IMR-90 (cell line): Measurements from ENCODE around the gene ARFGEF3. TPM values are rescaled to one million over a fixed set of nuclear protein-coding genes. Genes with fewer than 3 reads are reported as not detected.

Source experiments
- ATAC-seq: fragments of 200-7000 bp; cut with Tn5 transposase; 2 replicates; pipeline ENCODE4 v1.9.1; 2020; ENCODE audit warnings: low read depth, mild to moderate bottlenecking, moderate library complexity
- BruUV-seq: library from RNA; stranded (reverse); fragments of 400-500 nt; replicated peaks from 2 replicates; lab custom pipeline; 2021; lab: Mats Ljungman, UMichigan
- CTCF ChIA-PET: fragments of 300-600 bp; formaldehyde crosslinking; extraction: SDS; loops from one replicate; lab custom pipeline; 2021; ENCODE audit warnings: antibody characterized with exemption; lab: Yijun Ruan, JAX
- POLR2A ChIA-PET: fragments of 300-600 bp; sonication (Branson Sonifier 250); formaldehyde crosslinking; loops from one replicate; lab custom pipeline; 2022; ENCODE audit warnings: antibody characterized with exemption; ENCODE audit not compliant: unreplicated experiment; lab: Charles Lee
- DNase-seq: peaks from one replicate; pipeline ENCODE4 v3.0.0; 2013
- H2AFZ ChIP-seq: replicated peaks from 2 replicates; pipeline ENCODE3; 2013; ENCODE audit warnings: low read length, mild to moderate bottlenecking; ENCODE audit not compliant: poor library complexity
- H2AK5ac ChIP-seq: 2 replicates; pipeline ENCODE4 v1.6.1; 2013; ENCODE audit warnings: low read depth, low read length, inconsistent platforms
- H2AK9ac ChIP-seq: replicated peaks from 2 replicates; pipeline ENCODE3; 2013; ENCODE audit warnings: mild to moderate bottlenecking, low read depth, low read length, moderate library complexity; ENCODE audit not compliant: poor library complexity
- H2BK120ac ChIP-seq: 2 replicates; pipeline ENCODE4 v1.6.1; 2013; ENCODE audit warnings: low read depth, low read length, inconsistent platforms
- H2BK15ac ChIP-seq: 3 replicates; pipeline ENCODE4 v1.6.1; 2013; ENCODE audit warnings: low read depth, low read length, inconsistent platforms
- H2BK20ac ChIP-seq: 2 replicates; pipeline ENCODE4 v1.6.1; 2013; ENCODE audit warnings: low read depth, mild to moderate bottlenecking, inconsistent platforms, low read length, moderate library complexity
- H2BK5ac ChIP-seq: 2 replicates; pipeline ENCODE4 v1.6.1; 2013; ENCODE audit warnings: mild to moderate bottlenecking, low read depth, low read length, inconsistent platforms; ENCODE audit not compliant: poor library complexity, severe bottlenecking
- H3K14ac ChIP-seq: replicated peaks from 2 replicates; pipeline ENCODE4 v1.6.1; 2013; ENCODE audit warnings: low read depth, low read length, inconsistent platforms
- H3K18ac ChIP-seq: 2 replicates; pipeline ENCODE4 v1.6.1; 2013; ENCODE audit warnings: low read depth, low read length, control low read depth
- H3K23ac ChIP-seq: 2 replicates; pipeline ENCODE4 v1.6.1; 2013; ENCODE audit warnings: low read depth, low read length, inconsistent platforms
- H3K27ac ChIP-seq: 2 replicates; pipeline ENCODE4 v1.5.1; 2013; ENCODE audit warnings: mild to moderate bottlenecking, control low read depth, low read length; ENCODE audit not compliant: insufficient read depth
- H3K27me3 ChIP-seq: 2 replicates; pipeline ENCODE4 v1.6.1; 2013; ENCODE audit warnings: low read length; ENCODE audit not compliant: control insufficient read depth, insufficient read depth
- H3K36me3 ChIP-seq: 2 replicates; pipeline ENCODE4 v1.6.1; 2013; ENCODE audit warnings: low read length, mixed read lengths; ENCODE audit not compliant: control insufficient read depth, insufficient read depth
- H3K4ac ChIP-seq: 2 replicates; pipeline ENCODE4 v1.6.1; 2013; ENCODE audit warnings: low read depth, low read length, inconsistent platforms
- H3K4me1 ChIP-seq: 2 replicates; pipeline ENCODE4 v1.6.1; 2013; ENCODE audit warnings: low read length, mixed read lengths; ENCODE audit not compliant: control insufficient read depth, insufficient read depth
- H3K4me2 ChIP-seq: 2 replicates; pipeline ENCODE4 v1.6.1; 2013; ENCODE audit warnings: low read depth, mild to moderate bottlenecking, control low read depth, low read length, moderate library complexity
- H3K4me3 ChIP-seq: 2 replicates; pipeline ENCODE4 v1.5.1; 2013; ENCODE audit warnings: low read depth, mild to moderate bottlenecking, control low read depth, low read length, moderate library complexity; ENCODE audit not compliant: insufficient read depth
- H3K56ac ChIP-seq: 2 replicates; pipeline ENCODE4 v1.6.1; 2013; ENCODE audit warnings: low read length, inconsistent platforms; ENCODE audit not compliant: insufficient read depth; ENCODE audit errors: extremely low read depth
- H3K79me1 ChIP-seq, 2 experiments: 2 replicates each; pipeline ENCODE4 v1.6.1; 2013; ENCODE audit warnings: low read length in 2 of 2, inconsistent platforms in 1 of 2, low read depth in 1 of 2
- H3K9ac ChIP-seq: 2 replicates; pipeline ENCODE4 v1.6.1; 2013; ENCODE audit warnings: low read depth, low read length, control low read depth
- H3K9me1 ChIP-seq: 2 replicates; pipeline ENCODE4 v1.6.1; 2013; ENCODE audit warnings: low read length, inconsistent platforms; ENCODE audit not compliant: insufficient read depth
- H3K9me3 ChIP-seq: 2 replicates; pipeline ENCODE4 v1.6.1; 2013; ENCODE audit warnings: low read length; ENCODE audit not compliant: control insufficient read depth, insufficient read depth
- H4K20me1 ChIP-seq: 2 replicates; pipeline ENCODE4 v1.6.1; 2013; ENCODE audit warnings: low read length, inconsistent platforms; ENCODE audit not compliant: insufficient read depth
- H4K5ac ChIP-seq: 2 replicates; pipeline ENCODE4 v1.6.1; 2013; ENCODE audit warnings: mild to moderate bottlenecking, low read depth, low read length, control low read depth
- H4K8ac ChIP-seq, 2 experiments: 2 replicates each; pipeline ENCODE4 v1.6.1; 2013; ENCODE audit warnings: low read depth in 2 of 2, low read length in 2 of 2, control low read depth in 1 of 2, inconsistent platforms in 1 of 2
- H4K91ac ChIP-seq: 2 replicates; pipeline ENCODE4 v1.6.1; 2013; ENCODE audit warnings: low read depth, low read length, inconsistent platforms; ENCODE audit not compliant: insufficient read depth
- CEBPB ChIP-seq: IDR thresholded peaks from 2 replicates; pipeline ENCODE4 v1.6.1; 2012; ENCODE audit warnings: low read depth, low read length, improper control_type of control experiment
- FOS ChIP-seq: fragments of 150-350 bp; IDR thresholded peaks from 2 replicates; pipeline ENCODE4 v1.6.1; 2016; ENCODE audit warnings: low read depth, low read length
- MAFK ChIP-seq: IDR thresholded peaks from 2 replicates; pipeline ENCODE4 v1.6.1; 2012; ENCODE audit warnings: low read depth, low read length, improper control_type of control experiment
- RAD21 ChIP-seq: IDR thresholded peaks from 2 replicates; pipeline ENCODE4 v1.6.1; 2012; ENCODE audit warnings: low read length, improper control_type of control experiment
- RCOR1 ChIP-seq: IDR thresholded peaks from 2 replicates; pipeline ENCODE4 v1.6.1; 2012; ENCODE audit warnings: mild to moderate bottlenecking, low read length, improper control_type of control experiment; ENCODE audit not compliant: insufficient replicate concordance
- WGBS, 2 experiments: methylation state at CpG; one replicate each; pipeline versions ENCODE4 v1.1.5 to v1.1.7; 2013; ENCODE audit warnings: missing lambda C conversion rate in 2 of 2; ENCODE audit not compliant: insufficient read length in 1 of 2; ENCODE audit errors: extremely low coverage in 2 of 2; 5-methylcytosine and 5-hydroxymethylcytosine counted together
- dilution Hi-C: fragments of 300-500 bp; cut with HindIII; formaldehyde crosslinking; loops from one replicate; pipeline ENCODE4 v1.14.3; 2018; ENCODE audit warnings: low sequenced_read_pairs; ENCODE audit not compliant: unreplicated experiment
- in situ Hi-C: fragments of 300-500 bp; cut with MboI; formaldehyde crosslinking; loops from 3 replicates; pipeline ENCODE4 v1.14.3; 2019; ENCODE audit warnings: low sequenced_read_pairs, inconsistent platforms, mixed read lengths
- intact Hi-C: fragments of 100-400 bp; cut with micrococcal nuclease; formaldehyde crosslinking; loops from 2 replicates; pipeline ENCODE4 v1.10.0; 2022
- polyA plus RNA-seq, 3 experiments: library from polyadenylated mRNA; depleted of rRNA; stranded (reverse); fragments of >200 nt; gene quantifications; 2 replicates each; pipeline ENCODE4 v1.2.3, GENCODE V29; 2012; ENCODE audit warnings: low replicate concordance in 1 of 3
- total RNA-seq: library from RNA; depleted of rRNA; stranded (reverse); fragments of >200 nt; gene quantifications from 2 replicates; pipeline ENCODE4 v1.2.3, GENCODE V29; 2012

The ARFGEF3 gene
- total and polyA plus RNA-seq, 2 of the 4 experiments (the other 2 are of a cell fraction) = under 0.01 to 0.02 TPM

- Histone ChIP-seq H2AFZ (no peak overlapping the region), H3K4me2 (no peak overlapping the region), H2BK20ac (no peak overlapping the region), H4K5ac (no peak overlapping the region), H3K14ac (no peak overlapping the region), H3K9ac (no peak overlapping the region), H3K23ac (no peak overlapping the region), H4K8ac (no peak overlapping the region), H3K4me1 (no peaks in the 10 kb centered on the region; the same call in 1 of the 2 replicates), H3K27ac (no peak overlapping the region), H4K20me1 (no peaks in the 10 kb centered on the region), H2AK5ac (no peak overlapping the region), H3K79me1 (no peaks in the 10 kb centered on the region), H2AK9ac (no peak overlapping the region), H3K56ac (no peak overlapping the region), H4K91ac (no peak overlapping the region), H3K27me3 (peaks cover 9% of the 10 kb centered on the region), H3K9me1 (peaks cover 4% of the 10 kb centered on the region; the same call in 1 of the 2 replicates), H3K4ac (no peak overlapping the region), H2BK120ac (no peak overlapping the region), H2BK15ac (no peak overlapping the region), H3K4me3 (no peak overlapping the region), H3K36me3 (no peaks in the 10 kb centered on the region), H2BK5ac (no peak overlapping the region), H3K9me3 (no peaks in the 10 kb centered on the region), H3K18ac (no peak overlapping the region)
- dilution Hi-C loops (no loop called here), in situ Hi-C loops (no loop called here), intact Hi-C loops (no loop called here)
- no TSS peak for BruUV-seq
- ChIA-PET POLR2A (no interaction called here), CTCF (no interaction called here)
- DNase-seq (no peak), ATAC-seq (no peak)
- TF ChIP-seq FOS (no peak), MAFK (no peak), CEBPB (no peak), RAD21 (no peak), RCOR1 (no peak)
- no CpG with 5 or more reads among the region's 2 CpGs for WGBS, 2 experiments
Observed at GRCh38 chr6:138302554-138302953, 140.8 kb downstream of the ARFGEF3 start.
